ENCODE measurements around the gene PRKD2. TPM values are rescaled to one million over a fixed set of nuclear protein-coding genes. Genes with fewer than 3 reads are reported as not detected.

The PRKD2 gene
- total and polyA plus RNA-seq, 10 of the 15 experiments (the other 5 are each of a cell fraction or from before 2014, with no cell fraction given), result 2.3 to 98.8 (median 32.9) TPM

DNA sequence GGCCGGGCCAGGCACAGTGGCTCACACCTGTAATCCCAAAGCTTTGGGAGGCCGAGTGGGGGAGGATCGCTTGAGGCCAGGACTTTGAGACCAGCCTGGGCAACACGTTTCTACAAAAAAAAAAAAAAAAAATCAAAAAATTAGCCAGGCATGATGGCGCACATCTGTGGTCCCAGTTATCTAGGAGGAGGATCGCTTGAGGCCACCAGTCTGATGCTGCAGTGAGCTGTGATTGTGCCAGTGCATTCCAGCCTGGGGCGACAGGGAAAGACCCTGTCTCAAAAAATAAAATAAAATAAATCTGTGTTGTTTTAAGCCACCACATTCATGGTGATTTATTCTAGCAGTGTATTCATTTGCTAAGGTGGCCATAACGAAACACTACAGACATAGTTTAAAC lies 51.8 kb downstream of the PRKD2 start:
- Histone ChIP-seq H3K4me1 (ENCODE audit: control insufficient read depth, insufficient read depth, low read length) (peaks cover 14% of the 10 kb centered on the region), H3K36me3 (ENCODE audit: control insufficient read depth in 2 of 2, insufficient read depth in 2 of 2, low read length in 1 of 2) (no peaks in the 10 kb centered on the region), H3K4me3 (no peak overlapping the region), H3K79me2 (ENCODE audit: control insufficient read depth, insufficient read depth, low read length) (no peaks in the 10 kb centered on the region), H4K20me1 (ENCODE audit: control insufficient read depth, insufficient read depth) (no peaks in the 10 kb centered on the region), H3K27ac (ENCODE audit: control insufficient read depth, insufficient read depth) (no peak overlapping the region), H3K27me3 (replicated peaks in 1 of 2; ENCODE audit: control insufficient read depth in 2 of 2, insufficient read depth in 2 of 2, low read length in 1 of 2) (no peaks in the 10 kb centered on the region), H3K9me3 (replicated peaks; ENCODE audit: control insufficient read depth, insufficient read depth, low read length) (no peaks in the 10 kb centered on the region), H2AFZ (ENCODE audit: control insufficient read depth, low read depth, low read length) (no peak overlapping the region), H3K9ac (ENCODE audit: control insufficient read depth, insufficient read depth, low read length) (no peak overlapping the region), H3K4me2 (ENCODE audit: control insufficient read depth, insufficient read depth) (no peak overlapping the region)
- FAIRE-seq (no peak), ATAC-seq (no peak), DNase-seq (ENCODE audit: low read depth, low spot score) (no peak)
- intact Hi-C loops (cut with micrococcal nuclease; ENCODE audit: unreplicated experiment), result no loop called here
- in situ Hi-C loops (cut with MboI), result loop anchor here (5.0 kb wide), 1 partner anchor 133 kb away; no protein-coding TSS in a partner anchor
- no TSS peak for BruUV-seq (replicated peaks)
- ChIA-PET CTCF (interaction anchor here (11.5 kb wide), 1 partner anchor 49 kb away, joined by 434 read pairs; no protein-coding TSS in a partner anchor), SMC1A (ENCODE audit: uncharacterized antibody, unreplicated experiment) (interaction anchor here (1.0 to 7.7 kb wide), 2 partner anchors 46 to 62 kb away, joined by 5 to 286 read pairs; partner anchors contain the start of gene PTGIR), RAD21 (ENCODE audit: unreplicated experiment) (interaction anchor here (0.8 to 4.4 kb wide), 2 partner anchors 8 to 49 kb away, joined by 3 to 245 read pairs; no protein-coding TSS in a partner anchor), POLR2A (no interaction called here)
- 44% methylated on average over 7 of the region's 8 CpGs for WGBS (ENCODE audit: insufficient coverage, insufficient replicate concordance, low lambda C conversion rate, missing lambda C conversion rate)
- TF ChIP-seq POLR2A (IDR thresholded peaks at IDR 0.05; ENCODE audit: low read depth, low read length) (no peak), HCFC1 (IDR thresholded peaks at IDR 0.05; ENCODE audit: low read length) (no peak), REST (IDR thresholded peaks at IDR 0.05; ENCODE audit: low read depth, low read length) (no peak), NRF1 (conservative IDR thresholded peaks at IDR 0.05; ENCODE audit: low read depth, low read length) (no peak), STAT1 (conservative IDR thresholded peaks at IDR 0.05) (no peak), NBN (IDR thresholded peaks at IDR 0.05) (no peak), MXI1 (IDR thresholded peaks at IDR 0.05; ENCODE audit: low read depth, low read length) (no peak), CHD4 (IDR thresholded peaks at IDR 0.05) (no peak)
- TF ChIP-seq, protein P1, sequence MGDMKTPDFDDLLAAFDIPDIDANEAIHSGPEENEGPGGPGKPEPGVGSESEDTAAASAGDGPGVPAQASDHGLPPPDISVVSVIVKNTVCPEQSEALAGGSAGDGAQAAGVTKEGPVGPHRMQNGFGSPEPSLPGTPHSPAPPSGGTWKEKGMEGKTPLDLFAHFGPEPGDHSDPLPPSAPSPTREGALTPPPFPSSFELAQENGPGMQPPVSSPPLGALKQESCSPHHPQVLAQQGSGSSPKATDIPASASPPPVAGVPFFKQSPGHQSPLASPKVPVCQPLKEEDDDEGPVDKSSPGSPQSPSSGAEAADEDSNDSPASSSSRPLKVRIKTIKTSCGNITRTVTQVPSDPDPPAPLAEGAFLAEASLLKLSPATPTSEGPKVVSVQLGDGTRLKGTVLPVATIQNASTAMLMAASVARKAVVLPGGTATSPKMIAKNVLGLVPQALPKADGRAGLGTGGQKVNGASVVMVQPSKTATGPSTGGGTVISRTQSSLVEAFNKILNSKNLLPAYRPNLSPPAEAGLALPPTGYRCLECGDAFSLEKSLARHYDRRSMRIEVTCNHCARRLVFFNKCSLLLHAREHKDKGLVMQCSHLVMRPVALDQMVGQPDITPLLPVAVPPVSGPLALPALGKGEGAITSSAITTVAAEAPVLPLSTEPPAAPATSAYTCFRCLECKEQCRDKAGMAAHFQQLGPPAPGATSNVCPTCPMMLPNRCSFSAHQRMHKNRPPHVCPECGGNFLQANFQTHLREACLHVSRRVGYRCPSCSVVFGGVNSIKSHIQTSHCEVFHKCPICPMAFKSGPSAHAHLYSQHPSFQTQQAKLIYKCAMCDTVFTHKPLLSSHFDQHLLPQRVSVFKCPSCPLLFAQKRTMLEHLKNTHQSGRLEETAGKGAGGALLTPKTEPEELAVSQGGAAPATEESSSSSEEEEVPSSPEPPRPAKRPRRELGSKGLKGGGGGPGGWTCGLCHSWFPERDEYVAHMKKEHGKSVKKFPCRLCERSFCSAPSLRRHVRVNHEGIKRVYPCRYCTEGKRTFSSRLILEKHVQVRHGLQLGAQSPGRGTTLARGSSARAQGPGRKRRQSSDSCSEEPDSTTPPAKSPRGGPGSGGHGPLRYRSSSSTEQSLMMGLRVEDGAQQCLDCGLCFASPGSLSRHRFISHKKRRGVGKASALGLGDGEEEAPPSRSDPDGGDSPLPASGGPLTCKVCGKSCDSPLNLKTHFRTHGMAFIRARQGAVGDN (IDR thresholded peaks at IDR 0.05), result no peak
- TF ChIP-seq, protein P2, sequence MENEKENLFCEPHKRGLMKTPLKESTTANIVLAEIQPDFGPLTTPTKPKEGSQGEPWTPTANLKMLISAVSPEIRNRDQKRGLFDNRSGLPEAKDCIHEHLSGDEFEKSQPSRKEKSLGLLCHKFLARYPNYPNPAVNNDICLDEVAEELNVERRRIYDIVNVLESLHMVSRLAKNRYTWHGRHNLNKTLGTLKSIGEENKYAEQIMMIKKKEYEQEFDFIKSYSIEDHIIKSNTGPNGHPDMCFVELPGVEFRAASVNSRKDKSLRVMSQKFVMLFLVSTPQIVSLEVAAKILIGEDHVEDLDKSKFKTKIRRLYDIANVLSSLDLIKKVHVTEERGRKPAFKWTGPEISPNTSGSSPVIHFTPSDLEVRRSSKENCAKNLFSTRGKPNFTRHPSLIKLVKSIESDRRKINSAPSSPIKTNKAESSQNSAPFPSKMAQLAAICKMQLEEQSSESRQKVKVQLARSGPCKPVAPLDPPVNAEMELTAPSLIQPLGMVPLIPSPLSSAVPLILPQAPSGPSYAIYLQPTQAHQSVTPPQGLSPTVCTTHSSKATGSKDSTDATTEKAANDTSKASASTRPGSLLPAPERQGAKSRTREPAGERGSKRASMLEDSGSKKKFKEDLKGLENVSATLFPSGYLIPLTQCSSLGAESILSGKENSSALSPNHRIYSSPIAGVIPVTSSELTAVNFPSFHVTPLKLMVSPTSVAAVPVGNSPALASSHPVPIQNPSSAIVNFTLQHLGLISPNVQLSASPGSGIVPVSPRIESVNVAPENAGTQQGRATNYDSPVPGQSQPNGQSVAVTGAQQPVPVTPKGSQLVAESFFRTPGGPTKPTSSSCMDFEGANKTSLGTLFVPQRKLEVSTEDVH (IDR thresholded peaks at IDR 0.05; ENCODE audit: low read depth, partially characterized antibody), result no peak
- TF ChIP-seq, protein P3, sequence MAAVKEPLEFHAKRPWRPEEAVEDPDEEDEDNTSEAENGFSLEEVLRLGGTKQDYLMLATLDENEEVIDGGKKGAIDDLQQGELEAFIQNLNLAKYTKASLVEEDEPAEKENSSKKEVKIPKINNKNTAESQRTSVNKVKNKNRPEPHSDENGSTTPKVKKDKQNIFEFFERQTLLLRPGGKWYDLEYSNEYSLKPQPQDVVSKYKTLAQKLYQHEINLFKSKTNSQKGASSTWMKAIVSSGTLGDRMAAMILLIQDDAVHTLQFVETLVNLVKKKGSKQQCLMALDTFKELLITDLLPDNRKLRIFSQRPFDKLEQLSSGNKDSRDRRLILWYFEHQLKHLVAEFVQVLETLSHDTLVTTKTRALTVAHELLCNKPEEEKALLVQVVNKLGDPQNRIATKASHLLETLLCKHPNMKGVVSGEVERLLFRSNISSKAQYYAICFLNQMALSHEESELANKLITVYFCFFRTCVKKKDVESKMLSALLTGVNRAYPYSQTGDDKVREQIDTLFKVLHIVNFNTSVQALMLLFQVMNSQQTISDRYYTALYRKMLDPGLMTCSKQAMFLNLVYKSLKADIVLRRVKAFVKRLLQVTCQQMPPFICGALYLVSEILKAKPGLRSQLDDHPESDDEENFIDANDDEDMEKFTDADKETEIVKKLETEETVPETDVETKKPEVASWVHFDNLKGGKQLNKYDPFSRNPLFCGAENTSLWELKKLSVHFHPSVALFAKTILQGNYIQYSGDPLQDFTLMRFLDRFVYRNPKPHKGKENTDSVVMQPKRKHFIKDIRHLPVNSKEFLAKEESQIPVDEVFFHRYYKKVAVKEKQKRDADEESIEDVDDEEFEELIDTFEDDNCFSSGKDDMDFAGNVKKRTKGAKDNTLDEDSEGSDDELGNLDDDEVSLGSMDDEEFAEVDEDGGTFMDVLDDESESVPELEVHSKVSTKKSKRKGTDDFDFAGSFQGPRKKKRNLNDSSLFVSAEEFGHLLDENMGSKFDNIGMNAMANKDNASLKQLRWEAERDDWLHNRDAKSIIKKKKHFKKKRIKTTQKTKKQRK (IDR thresholded peaks at IDR 0.05; ENCODE audit: low read depth, low read length), result no peak

Measured in GM12878 (cell line).